K562 (cell line): Measurements from ENCODE around the gene FRMPD4. TPM values are rescaled to one million over a fixed set of nuclear protein-coding genes. Genes with fewer than 3 reads are reported as not detected.

Experiments
- ATAC-seq: fragments of 200-7000 bp; cut with Tn5 transposase; 3 replicates; pipeline ENCODE4 v1.9.1; 2020; ENCODE audit warnings: moderate library complexity
- BruUV-seq: library from RNA; stranded (reverse); fragments of 400-500 nt; replicated peaks from 2 replicates; lab custom pipeline; 2021; lab: Mats Ljungman, UMichigan
- CTCF ChIA-PET: fragments of 300-600 bp; formaldehyde crosslinking; extraction: SDS; loops from one replicate; lab custom pipeline; 2021; ENCODE audit warnings: low intra/inter-chr PET ratio; lab: Yijun Ruan, JAX
- POLR2A ChIA-PET: fragments of 300-600, 350-650 bp; sonication (Branson Sonifier 250); formaldehyde crosslinking; extraction: SDS; loops from one replicate; lab custom pipeline; 2021; ENCODE audit warnings: antibody characterized with exemption, inconsistent platforms; lab: Yijun Ruan, JAX
- DNase-seq, 4 experiments: peaks; one replicate each; pipeline versions ENCODE4 v3.0.0 to v3.0.0-alpha.2; 2011 to 2018; ENCODE audit warnings: low spot score in 3 of 4, mixed read lengths in 3 of 4; ENCODE audit errors: extremely low read depth in 1 of 4
- FAIRE-seq: peaks from 2 replicates; lab custom pipeline; 2011; peaks lifted over from hg19 to GRCh38; lab: Jason Lieb, UNC
- H2AFZ ChIP-seq: 2 replicates; pipeline ENCODE4 v1.6.0; 2011; ENCODE audit warnings: low read depth, low read length, control low read depth, inconsistent platforms
- H3K27ac ChIP-seq: fragments of 200-600 bp; 3 replicates; pipeline ENCODE4 v1.8.0; 2011; ENCODE audit warnings: low read depth, mild to moderate bottlenecking, control low read depth, inconsistent platforms, low read length, moderate library complexity, mixed read lengths; ENCODE audit errors: extremely low read depth
- H3K27me3 ChIP-seq, 2 experiments: fragments of 300-600 bp in 1 of 2; 2 replicates in 1 of 2; 3 replicates in 1 of 2; pipeline versions ENCODE4 v1.6.0 to v1.8.0; 2011; ENCODE audit warnings: inconsistent platforms in 2 of 2, low read length in 2 of 2, mild to moderate bottlenecking in 1 of 2, mixed read lengths in 1 of 2, moderate library complexity in 1 of 2; ENCODE audit not compliant: control insufficient read depth in 2 of 2, insufficient read depth in 2 of 2
- H3K36me3 ChIP-seq: fragments of 300-600 bp; 3 replicates; pipeline ENCODE4 v1.8.0; 2011; ENCODE audit warnings: mild to moderate bottlenecking, low read length, inconsistent platforms; ENCODE audit not compliant: control insufficient read depth, insufficient read depth
- H3K4me1 ChIP-seq, 2 experiments: fragments of 200-600 bp in 1 of 2; replicated peaks in 1 of 2; 2 replicates in 1 of 2; 3 replicates in 1 of 2; pipeline versions ENCODE4 v1.5.1 to v1.8.0; 2011; ENCODE audit warnings: inconsistent platforms in 2 of 2, low read length in 2 of 2, mild to moderate bottlenecking in 1 of 2, mixed read lengths in 1 of 2, moderate library complexity in 1 of 2; ENCODE audit not compliant: control insufficient read depth in 2 of 2, insufficient read depth in 2 of 2
- H3K4me2 ChIP-seq: 2 replicates; pipeline ENCODE4 v1.6.1; 2011; ENCODE audit warnings: low read length, control low read depth, inconsistent platforms, mixed read lengths; ENCODE audit not compliant: insufficient read depth
- H3K4me3 ChIP-seq: fragments of 200-600 bp; sonication (generic), shearing (Covaris generic); 2 replicates; pipeline ENCODE4 v1.5.1; 2016; ENCODE audit warnings: control low read depth, inconsistent platforms
- H3K79me2 ChIP-seq: fragments of 200-600 bp; 3 replicates; pipeline ENCODE4 v1.8.0; 2011; ENCODE audit warnings: low read length, inconsistent platforms; ENCODE audit not compliant: control insufficient read depth, insufficient read depth
- H3K9ac ChIP-seq, 2 experiments: 2 replicates each; pipeline versions ENCODE4 v1.6.0 to v1.6.1; 2011; ENCODE audit warnings: low read depth in 2 of 2, low read length in 2 of 2, control low read depth in 1 of 2, inconsistent platforms in 1 of 2, mild to moderate bottlenecking in 1 of 2, mixed read lengths in 1 of 2; ENCODE audit not compliant: insufficient read depth in 1 of 2
- H3K9me1 ChIP-seq: one replicate; pipeline ENCODE4 v1.6.0; 2011; ENCODE audit warnings: inconsistent platforms, mild to moderate bottlenecking, low read length, moderate library complexity; ENCODE audit not compliant: control insufficient read depth, insufficient read depth
- H3K9me3 ChIP-seq: replicated peaks from 2 replicates; pipeline ENCODE4 v1.5.1; 2011; ENCODE audit warnings: low read depth, low read length, inconsistent platforms; ENCODE audit not compliant: control insufficient read depth, insufficient read depth
- H4K20me1 ChIP-seq: replicated peaks from 2 replicates; pipeline ENCODE4 v1.6.1; 2011; ENCODE audit warnings: low read length, inconsistent platforms, mixed read lengths; ENCODE audit not compliant: control insufficient read depth, insufficient read depth
- MIER1 ChIP-seq: fragments of 450-650 bp; IDR thresholded peaks from 2 replicates; pipeline ENCODE4 v1.6.1; 2016; ENCODE audit warnings: antibody characterized with exemption, mild to moderate bottlenecking, low read depth
- MYBL2 ChIP-seq, 2 experiments: fragments of 450-650 bp in 1 of 2; sonication (generic) in 1 of 2; formaldehyde crosslinking in 1 of 2; IDR thresholded peaks; 2 replicates each; pipeline versions ENCODE4 v1.6.1 to v1.8.1; 2017 to 2022; ENCODE audit warnings: borderline replicate concordance in 1 of 2, inconsistent platforms in 1 of 2, low read depth in 1 of 2, mild to moderate bottlenecking in 1 of 2, missing genetic modification reagents in 1 of 2, moderate library complexity in 1 of 2
- PCBP1 ChIP-seq: fragments of 200-400 bp; formaldehyde crosslinking; IDR thresholded peaks from 2 replicates; pipeline ENCODE4 v1.6.1; 2018; ENCODE audit warnings: mild to moderate bottlenecking, low read depth, low read length; ENCODE audit not compliant: poor library complexity, severe bottlenecking
- ZNF121 ChIP-seq: sonication (generic); formaldehyde crosslinking; conservative IDR thresholded peaks from 2 replicates; pipeline ENCODE4 v1.8.0; 2022; ENCODE audit warnings: missing genetic modification reagents
- ZNF184 ChIP-seq: sonication (generic); formaldehyde crosslinking; IDR thresholded peaks from 2 replicates; pipeline ENCODE4 v1.5.0; 2020; ENCODE audit warnings: missing genetic modification reagents
- ZNF551 ChIP-seq: fragments of 250-450 bp; sonication (Bioruptor Pico); IDR thresholded peaks from 2 replicates; pipeline ENCODE4 v1.5.0; 2021; ENCODE audit warnings: mild to moderate bottlenecking, moderate library complexity
- ZNF780A ChIP-seq: fragments of 250-450 bp; sonication (Bioruptor Pico); IDR thresholded peaks from 2 replicates; pipeline ENCODE4 v1.5.0; 2021; ENCODE audit warnings: mild to moderate bottlenecking
- WGBS: fragments of 100-300 bp; shearing (Covaris generic); methylation state at CpG from one replicate; pipeline ENCODE4 v1.1.6; 2016; ENCODE audit warnings: low coverage, mixed read lengths; ENCODE audit not compliant: insufficient coverage; ENCODE audit errors: missing lambda C conversion rate; 5-methylcytosine and 5-hydroxymethylcytosine counted together
- in situ Hi-C: fragments of 300-500 bp; cut with MboI; formaldehyde crosslinking; loops from 4 replicates; pipeline ENCODE4 v1.15.0; 2018; ENCODE audit warnings: inconsistent platforms, mixed read lengths
- intact Hi-C: fragments of 100-400 bp; cut with micrococcal nuclease; formaldehyde crosslinking; loops from 2 replicates; pipeline ENCODE4 v1.14.2; 2022
- polyA plus RNA-seq, 8 experiments: library from polyadenylated mRNA; depleted of rRNA in 4 of 8; stranded (reverse) in 5 of 8; unstranded in 3 of 8; fragments of >200 nt; fragmentation: Nextera tagmentation in 2 of 8; fragmentation: Illumina TruSeq in 1 of 8; extraction: Ambion mirVana in 2 of 8; extraction: Trizol in 1 of 8; gene quantifications; 2 replicates each; pipeline versions ENCODE4 v1.2.1 to v1.2.3, GENCODE V29; 2011 to 2014; ENCODE audit warnings: inconsistent platforms in 1 of 8, missing spikeins in 1 of 8
- total RNA-seq, 7 experiments: library from RNA; depleted of rRNA in 6 of 7; stranded (reverse); fragments of >200 nt in 6 of 7; fragmentation: Illumina TruSeq in 2 of 7; extraction: Trizol in 2 of 7; gene quantifications; 2 replicates each; pipeline versions ENCODE4 v1.2.1 to v1.2.3, GENCODE V29; 2011 to 2021; ENCODE audit warnings: low replicate concordance in 1 of 7

FRMPD4 gene
- total and polyA plus RNA-seq, 9 of the 15 experiments (the other 6 are each of a cell fraction or from before 2014, with no cell fraction given) = not detected

DNA sequence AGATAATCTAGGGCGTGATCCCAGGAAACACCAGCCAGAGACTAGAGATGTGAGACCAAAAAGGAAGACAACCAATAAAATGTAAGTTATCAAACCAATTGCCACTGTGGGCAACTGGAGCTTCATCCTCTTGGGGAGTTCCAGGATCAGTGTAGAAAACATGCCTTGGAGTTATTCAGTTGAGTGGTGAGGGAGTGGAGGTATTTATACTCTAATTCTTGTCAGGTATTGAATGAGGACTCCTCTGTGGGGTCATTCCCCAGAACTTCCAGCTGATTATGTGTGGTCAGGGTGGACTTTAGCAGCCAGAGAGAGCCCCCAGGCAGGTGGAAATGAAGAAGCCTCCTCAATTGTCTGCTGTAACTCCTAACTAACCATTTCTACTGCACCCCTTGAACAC lies 509.0 kb downstream of the FRMPD4 start:
- DNase-seq = no peak
- CTCF ChIA-PET = no interaction called here
- POLR2A ChIA-PET = no interaction called here
- no peaks in the 10 kb centered on the region for H3K79me2 ChIP-seq
- TF ChIP-seq ZNF780A (CRISPR knock-in tag) = no peak
- TF ChIP-seq ZNF184 (CRISPR knock-in tag) = no peak
- no peak for TF ChIP-seq MYBL2 (IDR thresholded peaks at IDR 0.05; ENCODE audit: low read depth)
- no peak for TF ChIP-seq MYBL2 (CRISPR knock-in tag; IDR thresholded peaks at IDR 0.05; ENCODE audit: borderline replicate concordance)
- TF ChIP-seq ZNF551 (CRISPR knock-in tag) = no peak
- no peak for TF ChIP-seq PCBP1
- TF ChIP-seq ZNF121 (CRISPR knock-in tag) = no peak
- no peak for TF ChIP-seq MIER1
- H3K4me1 ChIP-seq = no peaks in the 10 kb centered on the region
- no peaks in the 10 kb centered on the region for H3K27me3 ChIP-seq
- no peaks in the 10 kb centered on the region for H3K36me3 ChIP-seq
- H3K9ac ChIP-seq = no peak overlapping the region
- no TSS peak for BruUV-seq
- no peak overlapping the region for H3K27ac ChIP-seq
- FAIRE-seq = no peak
- in situ Hi-C loops = no loop called here
- 0% methylated on average over 1 of the region's 1 CpG for WGBS
- H3K4me2 ChIP-seq = no peak overlapping the region
- H2AFZ ChIP-seq = no peak overlapping the region
- intact Hi-C loops = no loop called here
- H3K9me3 ChIP-seq = no peaks in the 10 kb centered on the region
- no peaks in the 10 kb centered on the region for H4K20me1 ChIP-seq
- no peak for ATAC-seq
- no peak overlapping the region for H3K4me3 ChIP-seq
- H3K9me1 ChIP-seq = no peaks in the 10 kb centered on the region
